ENCODE results near the gene ZNRF3.
"Not testable (repeated sequence)": the region's sequence is repeated elsewhere in the genome, so short reads cannot be mapped to it uniquely, and the experiment has no call there.

Gene ZNRF3

GRCh38 chr22:29003975-29004646 is 120.7 kb downstream of the ZNRF3 start:
- Mint-ChIP-seq H3K4me1 (no peaks in the 10 kb centered on the region), H3K27ac (no peak overlapping the region), H3K36me3 (no peaks in the 10 kb centered on the region), H3K4me3 (no peak overlapping the region), H3K9me3 (no peaks in the 10 kb centered on the region), H3K27me3 (peaks cover 19% of the 10 kb centered on the region)
- peak; percentile 24 for ATAC-seq

DNA sequence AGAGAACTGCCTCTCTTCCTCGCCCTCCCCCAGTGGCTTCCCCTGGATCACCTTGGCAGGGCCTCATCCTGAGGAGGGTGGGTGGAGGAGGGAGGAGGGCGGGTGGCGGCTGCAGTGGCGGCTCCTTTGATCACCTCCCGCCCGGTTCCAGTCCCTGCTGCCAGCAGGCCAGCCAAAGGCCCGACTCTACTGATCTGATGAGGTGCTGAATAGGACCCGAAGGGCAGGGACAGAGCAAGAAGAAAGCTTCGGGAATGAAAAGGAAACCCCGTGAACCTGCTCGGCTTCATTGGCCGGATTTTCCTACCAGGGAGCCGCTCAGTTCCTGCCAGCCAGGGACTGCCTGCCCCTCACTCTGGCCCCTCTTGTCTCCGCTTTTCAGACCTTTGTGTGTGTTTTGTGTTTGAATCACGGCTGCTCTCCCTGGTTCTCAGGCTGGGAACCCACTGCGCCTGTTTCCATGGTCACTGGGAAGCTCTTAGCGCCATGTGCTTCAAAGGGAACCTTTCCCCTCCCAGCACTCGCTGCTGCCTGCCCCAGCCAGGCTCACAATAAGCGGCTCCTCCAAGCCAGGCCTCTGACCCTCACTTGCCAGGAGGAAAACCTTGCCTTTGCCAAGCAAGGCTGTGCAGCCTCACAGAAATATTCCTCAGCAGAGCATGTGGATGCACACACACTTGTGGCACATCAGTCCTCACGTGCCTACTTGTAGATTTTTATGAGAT is 121.4 kb downstream of the ZNRF3 start:
- Mint-ChIP-seq H3K36me3 (no peaks in the 10 kb centered on the region), H3K27me3 (peaks cover 20% of the 10 kb centered on the region), H3K27ac (no peak overlapping the region), H3K4me3 (no peak overlapping the region), H3K4me1 (no peaks in the 10 kb centered on the region), H3K9me3 (no peaks in the 10 kb centered on the region)
- ATAC-seq: peak; percentile 20

DNA sequence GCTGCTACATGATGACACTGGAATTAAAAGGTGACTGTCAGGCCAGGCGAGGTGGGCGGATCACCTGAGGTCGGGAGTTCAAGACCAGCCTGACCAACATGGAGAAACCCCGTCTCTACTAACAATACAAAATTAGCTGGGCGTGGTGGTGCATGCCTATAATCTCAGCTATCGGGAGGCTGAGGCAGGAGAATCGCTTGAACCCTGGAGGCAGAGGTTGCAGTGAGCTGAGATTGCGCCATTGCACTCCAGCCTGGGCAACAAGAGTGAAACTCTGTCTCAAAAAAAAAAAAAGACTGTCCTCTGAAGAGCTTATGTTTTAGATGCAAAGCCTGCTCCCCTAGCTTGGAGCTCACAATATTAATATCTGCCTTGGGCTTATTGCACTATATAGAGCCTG is 122.4 kb downstream of the ZNRF3 start:
- not testable (repeated sequence) for H3K4me1 Mint-ChIP-seq, H3K4me3 Mint-ChIP-seq, H3K36me3 Mint-ChIP-seq, ATAC-seq, H3K9me3 Mint-ChIP-seq, H3K27ac Mint-ChIP-seq
- H3K27me3 Mint-ChIP-seq: peaks cover 30% of the 10 kb centered on the region

GRCh38 chr22:29006346-29006745 is 123.0 kb downstream of the ZNRF3 start:
- no peak for ATAC-seq
- H3K9me3 Mint-ChIP-seq: no peaks in the 10 kb centered on the region

GRCh38 chr22:29009148-29009547 is 125.8 kb downstream of the ZNRF3 start:
- no peak for ATAC-seq
- no peaks in the 10 kb centered on the region for H3K9me3 Mint-ChIP-seq
- H3K4me3 Mint-ChIP-seq: no peak overlapping the region
- no peaks in the 10 kb centered on the region for H3K4me1 Mint-ChIP-seq
- peaks cover 36% of the 10 kb centered on the region for H3K27me3 Mint-ChIP-seq
- H3K27ac Mint-ChIP-seq: no peak overlapping the region
- H3K36me3 Mint-ChIP-seq: peaks cover 6% of the 10 kb centered on the region

More at GRCh38 chr22:29006346-29006745, 123.0 kb downstream of the ZNRF3 start:
- Mint-ChIP-seq H3K27me3 (peaks cover 36% of the 10 kb centered on the region), H3K4me3 (no peak overlapping the region), H3K36me3 (peaks cover 6% of the 10 kb centered on the region), H3K27ac (no peak overlapping the region), H3K4me1 (no peaks in the 10 kb centered on the region)

DNA sequence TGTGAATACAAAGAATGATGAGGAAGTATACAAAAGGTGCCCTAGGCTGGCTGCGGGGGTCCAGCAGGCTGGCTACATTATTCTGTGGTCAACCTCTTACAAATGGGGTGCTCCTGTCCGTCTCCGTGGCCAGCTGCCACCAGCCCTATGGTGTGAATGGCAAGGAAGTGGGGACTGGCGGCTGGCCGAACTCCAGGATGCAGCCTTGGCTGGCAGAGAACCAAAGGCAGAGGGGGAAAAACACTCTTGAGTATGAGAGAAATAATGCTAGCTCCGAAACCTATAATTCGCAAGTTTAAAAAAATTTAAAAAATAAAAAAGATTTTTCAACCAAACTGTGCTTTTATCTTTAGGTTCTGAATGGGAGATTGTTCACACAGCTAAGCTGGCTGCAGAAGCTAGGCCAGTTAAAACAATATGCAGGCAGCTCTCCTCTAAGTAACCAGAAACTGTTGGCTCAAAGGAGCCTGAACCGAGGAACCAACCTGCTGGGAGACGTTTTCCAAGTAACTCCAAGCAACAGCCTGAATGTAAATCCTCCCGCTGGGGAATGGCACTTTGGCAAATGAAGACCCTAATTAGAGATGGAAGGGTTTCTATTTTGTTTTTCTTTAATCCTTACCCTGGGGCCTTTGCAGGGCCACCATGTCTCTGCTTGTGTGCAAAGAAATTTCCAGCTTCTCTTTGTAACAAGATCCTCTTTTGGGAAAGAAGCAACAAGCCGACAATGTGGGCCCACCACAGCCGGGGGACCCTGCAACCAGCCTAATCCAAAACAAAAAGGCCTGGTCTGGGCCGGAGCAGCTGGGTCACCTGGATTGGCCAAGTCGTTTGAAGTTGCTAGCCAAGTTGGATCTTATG is 128.1 kb downstream of the ZNRF3 start:
- Mint-ChIP-seq H3K36me3 (peaks cover 6% of the 10 kb centered on the region), H3K4me1 (peaks cover 7% of the 10 kb centered on the region), H3K27me3 (peaks cover 21% of the 10 kb centered on the region), H3K4me3 (no peak overlapping the region), H3K27ac (no peak overlapping the region), H3K9me3 (no peaks in the 10 kb centered on the region)
- no peak for ATAC-seq

- H3K4me3 Mint-ChIP-seq: no peak overlapping the region
- peaks cover 6% of the 10 kb centered on the region for H3K36me3 Mint-ChIP-seq
- H3K9me3 Mint-ChIP-seq: no peaks in the 10 kb centered on the region
- no peak for ATAC-seq
- peaks cover 8% of the 10 kb centered on the region for H3K4me1 Mint-ChIP-seq
- H3K27ac Mint-ChIP-seq: no peak overlapping the region
- peaks cover 17% of the 10 kb centered on the region for H3K27me3 Mint-ChIP-seq
Observed at GRCh38 chr22:29012101-29012433, 128.7 kb downstream of the ZNRF3 start.

GRCh38 chr22:29012952-29013351 is 129.6 kb downstream of the ZNRF3 start:
- Mint-ChIP-seq H3K36me3 (peaks cover 6% of the 10 kb centered on the region), H3K27ac (no peak overlapping the region), H3K4me3 (no peak overlapping the region), H3K9me3 (peaks cover 2% of the 10 kb centered on the region), H3K27me3 (peaks cover 26% of the 10 kb centered on the region), H3K4me1 (peaks cover 8% of the 10 kb centered on the region)
- no peak for ATAC-seq

GRCh38 chr22:29014293-29014692 is 130.9 kb downstream of the ZNRF3 start:
- peaks cover 6% of the 10 kb centered on the region for H3K36me3 Mint-ChIP-seq
- H3K4me3 Mint-ChIP-seq: no peak overlapping the region
- peaks cover 28% of the 10 kb centered on the region for H3K27me3 Mint-ChIP-seq
- H3K9me3 Mint-ChIP-seq: peaks cover 9% of the 10 kb centered on the region
- H3K4me1 Mint-ChIP-seq: peaks cover 8% of the 10 kb centered on the region
- no peak for ATAC-seq
- no peak overlapping the region for H3K27ac Mint-ChIP-seq

- H3K4me3 Mint-ChIP-seq: no peak overlapping the region
- peaks cover 8% of the 10 kb centered on the region for H3K4me1 Mint-ChIP-seq
- H3K27me3 Mint-ChIP-seq: peaks cover 27% of the 10 kb centered on the region
- ATAC-seq: no peak
- peaks cover 6% of the 10 kb centered on the region for H3K36me3 Mint-ChIP-seq
- H3K9me3 Mint-ChIP-seq: peaks cover 9% of the 10 kb centered on the region
- H3K27ac Mint-ChIP-seq: no peak overlapping the region
Observed at GRCh38 chr22:29014773-29015172, 131.4 kb downstream of the ZNRF3 start.

DNA sequence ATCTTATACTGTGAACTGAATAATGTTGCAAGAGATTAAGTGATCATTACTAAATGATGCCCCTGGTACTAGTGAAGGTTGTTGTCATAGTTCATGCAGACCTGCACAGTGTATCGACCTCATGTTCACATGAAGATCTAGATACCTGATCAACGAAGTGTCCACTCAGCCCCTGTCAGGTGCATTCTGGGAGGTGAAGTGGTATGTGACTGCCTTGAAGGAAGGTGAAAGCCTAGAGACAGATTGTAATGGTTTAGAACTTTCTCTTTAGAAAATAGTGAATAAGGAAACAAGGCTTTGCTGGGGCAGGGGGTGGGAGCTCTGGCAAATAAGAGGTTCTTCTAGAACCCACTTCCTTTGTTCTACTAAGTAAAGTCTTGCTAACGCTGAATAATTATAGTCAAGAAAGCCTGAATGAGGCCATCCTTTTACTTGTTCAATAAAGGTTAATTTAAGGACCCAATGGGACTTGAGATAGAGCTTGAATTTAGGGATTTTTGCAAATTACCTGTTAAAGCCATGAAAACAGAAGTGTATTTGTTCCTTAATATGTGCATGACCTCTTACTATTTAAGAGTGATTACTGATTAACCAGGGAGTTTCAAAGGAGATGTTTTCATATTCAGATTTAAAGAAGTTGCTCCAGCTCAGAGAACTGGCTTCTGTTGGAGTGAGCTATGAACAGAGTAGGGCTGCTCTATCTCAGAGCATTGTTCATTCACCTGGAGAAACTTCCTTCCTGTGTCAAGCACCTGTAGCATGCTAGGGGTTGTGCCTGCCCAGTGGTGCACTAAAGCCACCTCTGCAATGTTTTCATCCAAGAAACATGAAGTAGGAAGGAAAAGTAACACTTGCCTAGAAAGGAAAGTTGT is 132.9 kb downstream of the ZNRF3 start:
- Mint-ChIP-seq H3K4me1 (peaks cover 8% of the 10 kb centered on the region), H3K36me3 (no peaks in the 10 kb centered on the region), H3K9me3 (peaks cover 9% of the 10 kb centered on the region), H3K4me3 (no peak overlapping the region), H3K27me3 (peaks cover 12% of the 10 kb centered on the region), H3K27ac (no peak overlapping the region)
- no peak for ATAC-seq

DNA sequence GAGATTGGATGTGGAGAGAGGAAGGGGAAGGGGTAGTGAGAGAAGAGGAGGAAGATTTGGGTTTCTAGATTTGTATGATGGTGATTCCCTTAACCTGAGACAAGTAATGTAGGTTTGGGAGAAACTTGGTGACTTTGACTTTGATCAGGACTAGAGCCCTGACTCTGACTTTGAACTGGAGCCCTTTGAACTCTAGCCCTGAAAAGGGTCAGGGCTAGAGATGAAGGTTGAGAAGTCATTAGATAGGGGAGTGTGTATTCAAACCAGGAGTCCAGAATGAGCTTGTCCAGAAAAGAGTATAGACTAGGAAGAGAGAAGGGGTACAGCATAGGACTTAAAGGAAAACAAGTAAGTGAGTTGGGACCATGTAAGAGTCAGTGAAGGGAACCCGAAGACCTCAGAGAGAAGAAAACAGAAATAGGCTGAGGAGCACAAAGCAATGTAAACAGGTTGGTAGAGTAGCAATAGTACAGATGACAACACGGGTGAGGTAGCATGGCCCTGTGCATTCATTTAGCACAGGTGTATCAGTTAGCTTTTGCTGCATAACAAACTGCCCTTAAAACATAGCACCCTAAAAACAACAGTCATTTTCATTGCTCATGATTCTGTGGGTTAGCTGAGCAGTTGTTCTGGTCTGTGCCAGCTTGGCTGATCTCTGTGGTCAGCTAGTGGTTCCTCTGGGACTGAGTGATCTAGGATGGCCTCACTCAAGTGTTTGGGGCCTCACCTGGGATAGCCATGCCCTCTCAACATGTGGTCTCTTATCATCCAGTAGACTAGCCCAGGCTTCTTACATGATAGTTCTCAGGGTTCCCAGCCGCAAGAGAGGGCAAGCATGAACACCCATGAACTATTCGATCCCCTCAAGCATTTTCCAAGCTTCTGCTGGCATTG is 135.2 kb downstream of the ZNRF3 start:
- Mint-ChIP-seq H3K9me3 (peaks cover 9% of the 10 kb centered on the region), H3K27me3 (peaks cover 11% of the 10 kb centered on the region), H3K4me1 (peaks cover 8% of the 10 kb centered on the region), H3K4me3 (no peak overlapping the region), H3K36me3 (no peaks in the 10 kb centered on the region), H3K27ac (no peak overlapping the region)
- ATAC-seq: no peak

DNA sequence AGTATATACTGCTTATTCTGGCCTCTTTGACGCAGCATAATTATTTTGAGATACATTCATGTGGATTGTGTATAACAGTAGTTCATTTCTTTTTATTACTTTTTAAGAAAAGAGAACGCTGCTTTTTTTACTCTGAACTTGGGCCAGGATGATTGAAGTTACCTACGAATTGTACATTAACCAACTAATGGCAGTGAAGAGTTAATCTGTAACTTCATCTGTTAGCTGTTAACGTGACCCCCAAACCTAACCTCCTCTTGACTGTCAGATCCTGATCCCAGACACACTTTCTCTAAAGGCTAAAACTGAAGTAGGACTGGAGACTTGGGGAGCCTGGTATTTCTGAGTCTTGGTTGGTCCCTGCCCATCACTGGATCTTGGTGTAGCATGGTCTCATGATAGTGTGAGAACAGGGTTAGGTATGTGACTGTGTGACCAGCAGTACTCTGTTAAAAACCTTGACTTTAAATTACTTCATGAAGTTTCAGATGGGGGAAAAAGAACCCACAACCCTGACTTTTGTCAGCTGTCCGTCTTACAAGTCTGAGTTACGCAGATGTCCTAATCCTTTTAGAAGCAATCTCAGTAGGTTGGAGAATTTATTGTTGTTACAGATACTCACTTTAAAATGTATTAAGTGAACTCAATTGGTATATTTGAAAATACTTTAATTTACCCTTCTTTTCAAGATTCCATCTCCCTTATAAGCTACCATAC is 138.9 kb downstream of the ZNRF3 start:
- no peak overlapping the region for H3K4me3 Mint-ChIP-seq
- ATAC-seq: no peak
- no peaks in the 10 kb centered on the region for H3K4me1 Mint-ChIP-seq
- peaks cover 21% of the 10 kb centered on the region for H3K27me3 Mint-ChIP-seq
- peaks cover 9% of the 10 kb centered on the region for H3K9me3 Mint-ChIP-seq
- peaks cover 6% of the 10 kb centered on the region for H3K36me3 Mint-ChIP-seq
- H3K27ac Mint-ChIP-seq: no peak overlapping the region

Measured in stimulated activated memory B cell treated with anti-CD40 and anti-IgM and Interleukin-4, amounts not matched to agents 10 μg/mL and 1 μg/mL and 100 μg/mL, for 72 hours (primary cell).